Stimulated activated effector memory CD8-positive, alpha-beta T cell treated with anti-CD3 and anti-CD28 coated beads, Interleukin-12 subunit alpha, Interleukin-12 subunit beta, amount 100 ng/mL, for 72 hours (primary cell): ENCODE measurements around the gene CDC20B.
"Not testable (repeated sequence)": the region's sequence is repeated elsewhere in the genome, so short reads cannot be mapped to it uniquely, and the experiment has no call there.

Source experiments
- ATAC-seq: fragments of 150-1000 bp; cut with Tn5 transposase; 2 replicates; pipeline ENCODE4 v1.10.0; 2021
- DNase-seq, 2 donors: peaks; one replicate each; pipeline ENCODE4 v3.0.0; 2021 to 2022; ENCODE audit warnings: low spot score in 2 of 2
- H3K27ac Mint-ChIP-seq: one replicate; pipeline ENCODE4 v1.8.0; 2022; ENCODE audit warnings: mild to moderate bottlenecking, mixed read lengths
- H3K36me3 Mint-ChIP-seq: one replicate; pipeline ENCODE4 v1.8.0; 2022; ENCODE audit warnings: mild to moderate bottlenecking, mixed read lengths
- H3K4me1 Mint-ChIP-seq: one replicate; pipeline ENCODE4 v1.8.0; 2022; ENCODE audit warnings: mixed read lengths
- H3K4me3 Mint-ChIP-seq: one replicate; pipeline ENCODE4 v1.8.0; 2022; ENCODE audit warnings: mild to moderate bottlenecking, mixed read lengths
- H3K9me3 Mint-ChIP-seq: one replicate; pipeline ENCODE4 v1.8.0; 2022; ENCODE audit warnings: mixed read lengths

The CDC20B gene

DNA sequence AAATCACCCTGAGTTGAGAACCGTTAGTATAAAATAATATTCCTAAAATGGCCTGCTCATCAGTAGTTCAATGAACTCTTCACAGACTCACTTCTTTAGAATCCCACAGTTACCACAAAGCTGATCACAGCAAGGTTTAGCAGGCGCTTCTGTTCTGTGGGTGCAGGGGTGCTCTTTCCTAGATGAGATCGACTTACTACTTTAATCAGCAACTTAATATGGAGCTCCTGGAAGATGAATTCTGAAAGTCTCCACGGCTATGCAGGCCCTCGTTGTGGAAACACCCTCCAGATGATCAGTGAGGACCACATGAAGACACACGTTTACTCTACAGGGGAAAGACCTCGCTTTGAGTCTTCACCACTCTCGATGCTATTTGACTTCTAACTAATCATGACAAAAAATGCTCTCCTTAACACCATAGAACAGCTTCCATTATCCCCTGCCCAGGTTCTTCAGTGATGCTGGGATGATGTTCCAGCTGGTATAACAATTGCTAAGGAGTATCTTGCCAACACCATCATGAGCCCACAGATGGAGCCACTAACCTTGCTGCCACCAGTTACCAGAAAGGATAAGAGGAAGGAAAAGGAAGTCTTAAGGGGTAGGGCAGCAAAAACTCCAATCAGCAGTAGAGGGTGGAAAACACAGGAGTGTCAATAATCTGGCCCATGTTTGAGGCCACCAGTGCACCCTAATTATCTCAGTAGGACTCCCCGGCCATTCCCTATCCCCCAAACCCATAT, 30.9 kb downstream of the CDC20B start:
- Mint-ChIP-seq H3K27ac (peak overlapping the region; percentile 69), H3K4me1 (peaks cover 35% of the 10 kb centered on the region), H3K36me3 (no peaks in the 10 kb centered on the region), H3K9me3 (no peaks in the 10 kb centered on the region), H3K4me3 (peak overlapping the region; percentile 26)
- ATAC-seq (peak; percentile 86), DNase-seq (peak in 1 of 2 donors; percentile 70)

DNA sequence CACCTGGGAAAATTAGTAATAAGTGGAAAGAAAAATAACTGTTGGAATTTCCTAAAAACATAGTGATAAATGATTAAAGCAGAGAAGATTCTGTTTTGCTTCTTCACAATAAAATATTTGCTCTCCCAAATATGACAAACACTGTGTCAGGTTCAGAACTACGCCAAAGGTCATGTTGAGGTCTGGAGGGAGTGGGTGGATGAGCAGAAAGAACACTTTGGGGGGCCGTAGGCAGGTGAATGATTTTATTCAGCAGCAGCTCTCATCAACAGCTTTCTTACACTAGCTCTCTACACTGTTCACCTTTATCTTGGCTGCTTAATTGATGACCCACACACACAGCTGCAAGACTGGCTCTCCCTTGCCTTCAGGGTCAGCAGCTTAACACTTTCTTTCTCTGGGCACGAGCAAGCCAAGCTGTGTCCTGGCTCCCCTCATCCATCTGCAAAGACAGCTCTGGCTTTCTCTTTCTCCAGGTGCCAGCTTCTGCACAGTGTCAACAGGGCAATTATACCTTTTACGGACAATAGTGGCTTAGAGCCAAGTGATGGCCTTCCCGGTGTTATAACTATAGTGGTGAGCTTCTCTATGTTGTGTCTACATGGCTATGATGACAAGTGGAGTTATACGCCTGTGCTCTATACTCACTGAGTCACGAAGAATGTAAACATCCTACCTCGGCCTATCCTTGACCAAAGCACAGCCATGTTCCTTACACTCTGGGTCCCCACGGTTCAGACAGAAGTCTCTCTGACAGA, 31.9 kb downstream of the CDC20B start:
- DNase-seq (no peak), ATAC-seq (peak; percentile 31)

DNA sequence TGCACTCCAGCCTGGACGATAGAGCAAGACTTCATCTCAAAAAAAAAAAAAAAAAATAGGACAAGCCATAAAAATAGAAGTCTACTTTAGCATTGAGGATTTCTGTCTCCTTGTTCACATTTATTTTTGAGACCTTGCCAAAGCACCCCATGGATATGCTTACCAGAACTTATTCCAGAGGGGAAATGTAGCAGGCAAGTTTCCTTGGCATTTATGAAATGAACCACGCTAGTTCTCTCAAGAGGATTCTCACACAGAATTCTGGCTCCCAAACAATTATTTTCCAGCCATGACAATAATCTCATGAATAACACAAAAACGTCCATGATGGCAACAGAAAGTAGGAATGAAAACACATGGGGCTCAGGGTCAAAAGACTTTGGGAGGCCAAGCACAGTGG, 36.5 kb downstream of the CDC20B start:
- Mint-ChIP-seq H3K36me3 (peaks cover 7% of the 10 kb centered on the region), H3K4me3 (no peak overlapping the region), H3K27ac (no peak overlapping the region), H3K4me1 (peaks cover 23% of the 10 kb centered on the region), H3K9me3 (peaks cover under 1% of the 10 kb centered on the region)
- ATAC-seq (no peak), DNase-seq (no peak)

More for the DNA sequence above, 31.9 kb downstream of the CDC20B start:
- Mint-ChIP-seq H3K4me1 (peaks cover 28% of the 10 kb centered on the region), H3K9me3 (no peaks in the 10 kb centered on the region), H3K4me3 (peak overlapping the region; percentile 26), H3K36me3 (no peaks in the 10 kb centered on the region), H3K27ac (peak overlapping the region; percentile 69)

DNA sequence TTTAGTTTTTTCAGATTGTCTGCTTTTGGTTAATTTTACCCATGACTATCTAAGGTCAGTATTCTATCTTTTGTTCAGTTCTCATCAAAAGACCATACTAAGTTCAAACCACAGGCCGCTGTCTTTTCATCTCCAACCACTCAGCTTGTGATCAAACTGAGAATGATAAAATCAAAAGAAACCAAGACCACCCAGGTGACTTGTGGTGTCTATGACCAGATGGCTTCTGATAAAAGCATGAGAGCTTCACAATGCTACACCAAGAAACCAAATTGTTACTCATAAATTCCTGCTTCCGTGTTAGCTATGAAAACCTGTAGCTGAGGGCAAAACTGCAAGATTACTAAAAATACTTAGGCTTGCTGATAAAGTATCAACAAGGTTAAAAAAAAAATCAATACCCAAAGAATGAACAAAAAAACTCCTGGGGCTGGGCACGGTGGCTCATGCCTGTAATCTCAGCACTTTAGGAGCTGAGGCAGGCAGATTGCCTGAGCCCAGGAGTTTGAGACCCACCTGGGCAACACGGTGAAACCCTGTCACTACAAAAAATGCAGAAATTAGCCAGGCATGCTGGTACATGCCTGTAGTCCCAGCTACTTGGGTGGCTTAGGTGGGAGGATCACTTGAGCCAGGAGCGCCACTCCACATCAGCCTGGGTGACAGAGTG, 38.8 kb downstream of the CDC20B start:
- peak; percentile 99 for ATAC-seq
- Mint-ChIP-seq H3K4me1 (peaks cover 13% of the 10 kb centered on the region), H3K9me3 (peaks cover 11% of the 10 kb centered on the region), H3K27ac (peak overlapping the region; percentile 68), H3K4me3 (peak overlapping the region; percentile 42), H3K36me3 (peaks cover 7% of the 10 kb centered on the region)
- DNase-seq: peak in 1 of 2 donors; percentile 56

DNA sequence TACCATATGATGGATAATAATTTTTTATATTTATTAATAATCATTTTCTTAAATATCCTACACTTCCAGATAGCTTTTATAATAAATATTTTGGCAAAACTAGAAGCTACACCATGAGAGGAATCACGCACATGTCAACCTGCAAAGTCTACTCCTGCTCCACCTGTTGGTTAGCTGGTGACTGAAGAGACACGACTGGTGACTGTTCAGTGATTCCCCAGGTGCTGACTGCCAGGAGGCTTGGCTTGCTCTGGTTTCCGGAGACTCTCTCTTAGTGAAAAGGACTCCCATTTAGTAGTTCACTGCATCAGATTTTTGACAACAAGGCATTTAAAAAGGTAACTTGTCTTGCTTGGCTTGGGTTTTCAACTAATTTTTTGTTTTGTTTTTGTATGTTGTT, 49.6 kb downstream of the CDC20B start:
- Mint-ChIP-seq H3K36me3 (no peaks in the 10 kb centered on the region), H3K9me3 (no peaks in the 10 kb centered on the region), H3K4me1 (no peaks in the 10 kb centered on the region), H3K27ac (no peak overlapping the region), H3K4me3 (no peak overlapping the region)
- no peak for ATAC-seq
- DNase-seq: no peak

DNA sequence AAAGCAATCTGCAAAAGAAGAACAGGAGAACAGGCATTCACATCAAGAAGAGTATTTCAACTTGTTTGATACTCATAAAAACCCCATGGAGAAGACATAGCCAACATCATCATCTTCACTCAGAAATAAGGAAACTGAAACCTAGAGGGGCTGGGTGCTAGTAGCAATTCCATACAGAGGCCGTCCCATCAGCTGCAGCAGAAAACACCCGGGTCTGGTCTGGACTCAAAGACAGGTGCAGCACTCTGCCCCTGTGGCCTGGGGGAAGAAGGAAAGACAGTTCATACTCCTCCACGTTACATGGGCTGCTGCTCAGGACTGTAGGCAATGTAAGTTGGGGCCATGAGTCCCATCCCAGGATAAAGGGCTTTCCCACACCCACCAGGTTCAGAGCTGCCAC, 58.9 kb downstream of the CDC20B start:
- peak overlapping the region; percentile 6 for H3K27ac Mint-ChIP-seq
- ATAC-seq (no peak), DNase-seq (no peak)
- H3K4me1 Mint-ChIP-seq: peaks cover 14% of the 10 kb centered on the region
- H3K9me3 Mint-ChIP-seq: no peaks in the 10 kb centered on the region
- H3K36me3 Mint-ChIP-seq: peaks cover 22% of the 10 kb centered on the region
- no peak overlapping the region for H3K4me3 Mint-ChIP-seq

DNA sequence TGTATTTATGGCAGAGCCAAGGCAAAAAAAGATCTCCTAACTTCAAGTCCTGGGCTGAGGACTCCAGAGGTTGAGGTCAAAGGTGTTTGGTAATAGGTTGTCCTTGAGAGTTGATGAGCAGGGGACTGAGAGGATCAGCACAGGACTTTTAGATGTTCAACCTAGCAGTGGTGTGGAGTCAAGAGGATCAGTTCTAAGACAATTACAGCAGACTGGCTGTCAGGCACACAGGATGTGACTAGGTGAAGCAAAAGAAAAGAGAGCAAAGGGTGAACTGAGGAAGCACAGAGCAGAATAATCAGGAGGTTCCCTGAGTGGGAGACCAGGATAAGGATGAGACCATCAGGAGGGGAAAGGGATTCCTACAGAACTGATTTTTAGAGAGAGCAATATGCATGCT, 59.6 kb downstream of the CDC20B start:
- Mint-ChIP-seq H3K9me3 (no peaks in the 10 kb centered on the region), H3K4me1 (peaks cover 20% of the 10 kb centered on the region), H3K36me3 (peaks cover 30% of the 10 kb centered on the region), H3K4me3 (no peak overlapping the region), H3K27ac (peak overlapping the region; percentile 6)
- ATAC-seq (peak; percentile 43), DNase-seq (no peak)

DNA sequence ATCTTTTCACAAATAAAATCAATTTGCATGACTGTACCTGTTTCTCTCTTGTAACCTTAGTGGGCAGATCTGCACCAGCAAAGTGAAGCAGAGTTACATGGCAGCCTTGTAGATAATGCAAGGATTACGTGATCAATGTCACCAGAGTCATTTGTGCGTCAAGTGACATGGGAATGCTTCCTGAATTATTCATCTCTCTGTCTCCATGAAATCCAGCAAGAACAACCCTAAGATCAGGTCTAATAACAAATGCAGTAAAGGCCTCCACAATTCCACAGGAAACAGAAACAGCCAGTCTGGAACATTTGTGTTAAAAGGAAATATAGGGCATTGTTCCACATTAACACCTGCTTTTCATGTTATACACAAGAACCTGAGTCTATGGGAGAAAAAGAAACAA, 62.8 kb downstream of the CDC20B start:
- H3K9me3 Mint-ChIP-seq: no peaks in the 10 kb centered on the region
- no peak for DNase-seq
- H3K4me1 Mint-ChIP-seq: peaks cover 40% of the 10 kb centered on the region
- ATAC-seq: no peak
- peaks cover 58% of the 10 kb centered on the region for H3K36me3 Mint-ChIP-seq
- H3K27ac Mint-ChIP-seq: no peak overlapping the region
- no peak overlapping the region for H3K4me3 Mint-ChIP-seq

DNA sequence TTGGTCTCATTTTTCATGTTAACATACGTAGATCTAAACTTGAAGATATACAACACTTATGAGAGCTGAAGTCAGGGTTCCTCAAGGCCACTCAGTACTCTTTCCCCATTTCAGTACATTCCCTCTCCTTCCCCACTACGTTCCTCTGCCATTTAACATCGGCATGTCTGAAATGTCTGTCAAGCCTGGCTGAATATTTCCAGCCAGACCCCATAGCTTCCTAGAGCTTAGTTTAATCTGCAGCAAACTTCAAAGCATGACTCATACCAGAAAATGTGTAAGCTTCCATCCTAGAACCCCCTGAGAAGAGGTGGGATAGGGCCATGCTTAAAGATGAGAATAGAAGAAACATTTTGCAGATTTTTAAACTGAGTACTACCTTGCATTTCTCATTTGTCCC, 64.3 kb downstream of the CDC20B start:
- DNase-seq: no peak
- peaks cover 48% of the 10 kb centered on the region for H3K4me1 Mint-ChIP-seq
- peaks cover 74% of the 10 kb centered on the region for H3K36me3 Mint-ChIP-seq
- ATAC-seq: no peak
- no peaks in the 10 kb centered on the region for H3K9me3 Mint-ChIP-seq
- no peak overlapping the region for H3K4me3 Mint-ChIP-seq
- no peak overlapping the region for H3K27ac Mint-ChIP-seq

DNA sequence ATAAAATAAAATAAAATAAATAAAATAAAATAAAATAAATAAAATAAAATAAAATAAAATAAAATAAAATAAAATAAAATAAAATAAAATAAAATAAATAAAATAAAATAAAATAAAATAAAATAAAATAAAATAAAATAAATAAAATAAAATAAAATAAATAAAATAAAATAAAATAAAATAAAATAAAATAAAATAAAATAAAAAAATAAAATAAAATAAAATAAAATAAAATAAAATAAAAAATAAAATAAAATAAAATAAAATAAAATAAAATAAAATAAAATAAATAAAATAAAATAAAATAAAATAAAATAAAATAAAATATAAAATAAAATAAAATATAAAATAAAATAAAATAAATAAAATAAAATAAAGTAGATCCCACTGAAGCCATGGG, 67.0 kb downstream of the CDC20B start:
- not testable (repeated sequence) for DNase-seq, ATAC-seq, H3K9me3 Mint-ChIP-seq
- Mint-ChIP-seq H3K27ac (peak overlapping the region; percentile 63), H3K4me1 (peaks cover 55% of the 10 kb centered on the region), H3K36me3 (peaks cover 74% of the 10 kb centered on the region), H3K4me3 (peak overlapping the region; percentile 45)

DNA sequence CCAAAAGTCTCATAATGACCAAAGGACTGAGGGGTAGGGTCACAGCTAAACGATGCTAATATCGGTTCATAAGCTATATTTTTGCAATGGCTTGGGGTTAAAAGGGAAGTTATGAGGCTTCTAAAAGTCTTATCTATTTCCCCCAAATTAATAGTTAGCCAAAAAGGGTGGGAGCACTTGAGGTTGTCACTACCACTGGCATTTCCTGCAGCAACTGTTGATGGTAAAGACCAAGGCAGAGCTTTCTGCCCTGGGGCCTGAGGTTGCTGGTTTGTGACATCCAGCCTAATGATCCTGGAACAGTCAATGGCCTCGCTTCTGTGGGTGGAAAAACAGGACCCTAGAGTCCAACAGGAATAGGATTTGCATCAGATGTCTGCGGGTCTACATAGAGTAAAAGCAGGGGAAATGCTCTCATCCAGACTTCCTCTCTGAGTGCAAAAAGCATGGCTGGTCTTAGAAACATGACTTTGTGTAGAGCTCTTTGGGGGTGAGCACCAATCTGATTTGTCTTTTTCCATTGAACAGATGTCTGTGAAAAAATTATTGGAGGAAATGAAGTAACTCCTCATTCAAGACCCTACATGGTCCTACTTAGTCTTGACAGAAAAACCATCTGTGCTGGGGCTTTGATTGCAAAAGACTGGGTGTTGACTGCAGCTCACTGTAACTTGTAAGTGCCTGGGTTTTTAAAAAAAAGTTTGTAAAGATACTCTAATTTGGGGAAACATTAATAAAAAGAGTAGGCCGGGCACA, 67.9 kb downstream of the CDC20B start:
- H3K4me3 Mint-ChIP-seq: peak overlapping the region; percentile 81
- peaks cover 65% of the 10 kb centered on the region for H3K36me3 Mint-ChIP-seq
- no peak for DNase-seq
- H3K4me1 Mint-ChIP-seq: peaks cover 64% of the 10 kb centered on the region
- no peaks in the 10 kb centered on the region for H3K9me3 Mint-ChIP-seq
- peak overlapping the region; percentile 90 for H3K27ac Mint-ChIP-seq
- ATAC-seq: no peak

DNA sequence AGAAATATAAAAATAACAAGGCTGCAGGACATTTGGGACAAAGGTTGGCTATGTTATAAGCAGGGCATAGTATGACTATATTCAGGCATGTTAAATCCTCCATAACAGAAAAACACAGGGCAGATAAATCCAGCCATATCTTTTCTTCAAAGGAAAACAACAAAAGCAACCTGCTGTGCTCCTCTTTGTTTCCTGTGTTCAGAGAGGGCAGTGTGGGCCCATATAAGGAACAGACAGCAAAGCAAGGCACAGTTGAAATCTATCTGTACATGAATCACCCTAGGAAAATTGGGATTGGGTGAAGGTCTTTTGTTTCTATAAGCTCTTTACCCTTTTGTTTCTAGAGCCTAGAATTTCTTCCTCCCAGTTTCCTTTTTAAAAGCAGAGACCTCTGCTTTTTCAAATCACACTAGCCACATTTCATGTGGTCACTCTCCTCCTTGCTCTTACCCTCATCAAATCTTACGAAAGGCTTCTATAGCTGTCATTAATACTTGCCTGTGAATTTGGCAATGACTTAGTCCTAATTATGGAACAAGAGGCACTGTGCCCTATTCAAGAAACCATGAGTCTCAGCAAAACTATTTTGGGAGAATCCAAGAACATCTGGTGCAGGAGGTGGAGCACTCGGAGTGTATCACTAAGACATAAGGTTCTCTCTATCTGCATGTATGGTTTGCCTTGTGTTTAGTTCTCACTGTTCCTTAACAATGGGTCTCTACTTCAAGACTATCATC, 68.8 kb downstream of the CDC20B start:
- Mint-ChIP-seq H3K4me1 (peaks cover 70% of the 10 kb centered on the region), H3K36me3 (peaks cover 56% of the 10 kb centered on the region), H3K9me3 (peaks cover 5% of the 10 kb centered on the region), H3K4me3 (peak overlapping the region; percentile 81), H3K27ac (peak overlapping the region; percentile 90)
- no peak for DNase-seq
- ATAC-seq: peak; percentile 43

DNA sequence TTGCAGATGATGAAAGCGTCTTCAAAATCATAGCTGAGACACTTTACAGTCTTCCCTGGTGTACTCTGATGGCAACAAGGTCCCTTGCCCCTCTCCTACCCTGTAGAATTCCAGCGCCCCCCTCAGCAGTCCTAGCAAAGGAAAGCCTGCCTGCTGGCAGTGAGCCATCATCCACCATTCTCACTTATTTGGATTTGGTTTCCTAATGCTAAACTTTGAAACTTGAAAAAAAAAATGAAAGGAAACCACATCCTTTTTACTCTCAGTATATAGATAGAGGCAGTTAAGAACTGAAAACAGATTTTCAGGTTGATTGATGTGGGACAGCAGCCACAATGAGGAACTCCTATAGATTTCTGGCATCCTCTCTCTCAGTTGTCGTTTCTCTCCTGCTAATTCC, 70.6 kb downstream of the CDC20B start, which contains the start of gene GZMA:
Gene GZMA (plus strand): TSS at position 299 of the 400 bp plus-strand sequence. CDS start 37 bp downstream, at position 336.
- H3K4me1 Mint-ChIP-seq: peaks cover 74% of the 10 kb centered on the region
- peak within 1 kb of the TSS; percentile 81 for H3K4me3 Mint-ChIP-seq
- DNase-seq (peak in 1 of 2 donors; percentile 62), ATAC-seq (peak; percentile 71)
- H3K9me3 Mint-ChIP-seq: peaks cover 14% of the 10 kb centered on the region
- peaks cover 38% of the 10 kb centered on the region for H3K36me3 Mint-ChIP-seq
- H3K27ac Mint-ChIP-seq: peak within 1 kb of the TSS; percentile 90

DNA sequence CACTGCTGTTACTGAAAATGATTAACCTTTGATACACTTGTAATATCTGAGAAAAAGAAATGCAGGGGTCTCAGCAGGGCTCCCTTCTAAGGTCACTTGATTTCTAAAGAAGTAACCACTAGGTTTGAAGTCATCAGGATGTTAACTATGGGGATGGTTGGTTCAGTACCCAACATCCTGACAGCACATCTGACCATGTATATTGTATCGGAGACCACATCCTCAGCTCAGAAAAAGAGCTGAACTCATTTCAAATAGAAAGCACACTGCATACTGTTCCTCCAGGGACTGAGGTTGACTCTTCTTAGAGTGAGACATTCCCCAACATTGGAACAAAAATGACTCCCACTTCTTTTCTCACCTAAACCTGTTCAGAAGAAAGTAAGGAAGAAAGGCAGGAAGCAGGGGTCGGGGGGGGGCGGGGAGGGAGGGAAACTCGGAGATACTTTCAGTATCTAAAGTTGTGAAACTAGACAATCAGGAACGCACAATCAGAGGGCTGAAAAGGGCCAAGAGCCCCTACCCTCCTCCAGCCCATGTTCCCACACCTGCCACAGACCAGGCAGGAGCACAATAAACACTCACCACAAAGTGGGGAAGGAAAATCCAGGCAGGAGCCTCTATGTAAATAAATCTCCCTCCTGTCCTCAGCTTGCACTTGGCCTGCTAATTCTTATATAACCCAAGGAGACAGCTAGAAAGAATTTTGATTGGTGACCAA, 71.3 kb downstream of the CDC20B start:
- Mint-ChIP-seq H3K4me3 (peak overlapping the region; percentile 81), H3K27ac (peak overlapping the region; percentile 90), H3K9me3 (peaks cover 14% of the 10 kb centered on the region), H3K36me3 (peaks cover 31% of the 10 kb centered on the region), H3K4me1 (peaks cover 76% of the 10 kb centered on the region)
- ATAC-seq (peak; percentile 91), DNase-seq (peak in 1 of 2 donors; percentile 61)
